HCT116 (cell line): Measurements from ENCODE around the gene RAVER2. TPM values are rescaled to one million over a fixed set of nuclear protein-coding genes. Genes with fewer than 3 reads are reported as not detected.
A peak's percentile ranks its signal among the peaks of the same experiment; 100 is the strongest.

Experiments used
- ATAC-seq: fragments of 200-7000 bp; cut with Tn5 transposase; 2 replicates; pipeline ENCODE4 v1.9.1; 2020; ENCODE audit warnings: mild to moderate bottlenecking, moderate library complexity
- BruUV-seq: library from RNA; stranded (reverse); fragments of 400-500 nt; replicated peaks from 2 replicates; lab custom pipeline; 2021; lab: Mats Ljungman, UMichigan
- CTCF ChIA-PET: fragments of 300-600 bp; sonication (Branson Sonifier 250); formaldehyde crosslinking; loops from one replicate; lab custom pipeline; 2021; ENCODE audit warnings: antibody characterized with exemption; lab: Charles Lee
- POLR2A ChIA-PET: fragments of 300-600, 350-600 bp; sonication (Branson Sonifier 250); formaldehyde crosslinking; loops from one replicate; lab custom pipeline; 2021; ENCODE audit warnings: antibody characterized with exemption; lab: Charles Lee
- RAD21 ChIA-PET, 2 experiments: fragments of 300-600 bp; sonication (Branson Sonifier 250); formaldehyde crosslinking; loops; one replicate each; lab custom pipeline; 2023; ENCODE audit warnings: low total read pairs in 2 of 2; ENCODE audit not compliant: uncharacterized antibody in 2 of 2, unreplicated experiment in 2 of 2, low non-redundant PET in 1 of 2; lab: Charles Lee
- DNase-seq: peaks from one replicate; pipeline ENCODE4 v3.0.0-alpha.2; 2010; ENCODE audit warnings: low read depth, low spot score
- H2AFZ ChIP-seq: fragments of 200-600 bp; shearing (Covaris generic), sonication (generic); 2 replicates; pipeline ENCODE4 v1.6.1; 2017; ENCODE audit warnings: low read depth, mixed run types, mixed read lengths, antibody characterized with exemption, low read length; ENCODE audit not compliant: poor library complexity, severe bottlenecking
- H3K27ac ChIP-seq: 2 replicates; pipeline ENCODE4 v1.5.1; 2012; ENCODE audit warnings: low read depth, low read length
- H3K27me3 ChIP-seq: fragments of 200-600 bp; sonication (generic); 2 replicates; pipeline ENCODE4 v1.6.1; 2016; ENCODE audit warnings: mixed run types, low read length, mixed read lengths; ENCODE audit not compliant: insufficient read depth
- H3K36me3 ChIP-seq, 2 experiments: fragments of 200-500 bp in 1 of 2; fragments of 200-600 bp in 1 of 2; sonication (Bioruptor generic) in 1 of 2; sonication (generic) in 1 of 2; 2 replicates each; pipeline versions ENCODE4 v1.5.1 to v1.6.1; 2014 to 2016; ENCODE audit warnings: low read length in 2 of 2, inconsistent platforms in 1 of 2, mixed read lengths in 1 of 2, mixed run types in 1 of 2; ENCODE audit not compliant: insufficient read depth in 2 of 2, control insufficient read depth in 1 of 2
- H3K4me1 ChIP-seq, 2 experiments: fragments of 200-600 bp in 1 of 2; sonication (generic) in 1 of 2; 2 replicates each; pipeline versions ENCODE4 v1.5.1 to v1.6.1; 2012 to 2017; ENCODE audit warnings: low read length in 2 of 2, inconsistent platforms in 1 of 2, mild to moderate bottlenecking in 1 of 2, mixed read lengths in 1 of 2, mixed run types in 1 of 2, moderate library complexity in 1 of 2; ENCODE audit not compliant: insufficient read depth in 2 of 2, control insufficient read depth in 1 of 2
- H3K4me2 ChIP-seq: fragments of 200-600 bp; sonication (generic); 2 replicates; pipeline ENCODE4 v1.6.1; 2017; ENCODE audit warnings: mixed run types, low read length, mixed read lengths
- H3K4me3 ChIP-seq, 2 experiments: fragments of 200-600 bp in 1 of 2; sonication (generic) in 1 of 2; replicated peaks in 1 of 2; 2 replicates each; pipeline ENCODE4 v1.5.1; 2011 to 2016; ENCODE audit warnings: low read length in 2 of 2, control low read depth in 1 of 2, low read depth in 1 of 2, mild to moderate bottlenecking in 1 of 2, mixed read lengths in 1 of 2, mixed run types in 1 of 2
- H3K79me2 ChIP-seq: fragments of 200-600 bp; sonication (generic); 2 replicates; pipeline ENCODE4 v1.6.1; 2017; ENCODE audit warnings: mild to moderate bottlenecking, mixed run types, low read length, moderate library complexity, mixed read lengths; ENCODE audit not compliant: insufficient read depth
- H3K9ac ChIP-seq: fragments of 200-600 bp; sonication (generic); 2 replicates; pipeline ENCODE4 v1.6.1; 2016; ENCODE audit warnings: low read length, mixed read lengths
- H3K9me2 ChIP-seq: fragments of 200-600 bp; sonication (generic), shearing (Covaris generic); 2 replicates; pipeline ENCODE4 v1.6.1; 2017; ENCODE audit warnings: mixed run types, mild to moderate bottlenecking, moderate library complexity; ENCODE audit not compliant: insufficient read depth
- H3K9me3 ChIP-seq, 2 experiments: fragments of 200-500 bp in 1 of 2; fragments of 200-600 bp in 1 of 2; sonication (Bioruptor generic) in 1 of 2; sonication (generic) in 1 of 2; 2 replicates each; pipeline ENCODE4 v1.6.1; 2014 to 2017; ENCODE audit warnings: low read length in 2 of 2, mixed read lengths in 2 of 2, inconsistent platforms in 1 of 2, low read depth in 1 of 2, mild to moderate bottlenecking in 1 of 2, mixed run types in 1 of 2, moderate library complexity in 1 of 2; ENCODE audit not compliant: control insufficient read depth in 1 of 2, insufficient read depth in 1 of 2
- H4K20me1 ChIP-seq: fragments of 200-600 bp; sonication (generic), shearing (Covaris generic); 2 replicates; pipeline ENCODE4 v1.6.1; 2017; ENCODE audit warnings: mixed run types, mild to moderate bottlenecking, moderate library complexity; ENCODE audit not compliant: insufficient read depth
- CBX3 ChIP-seq: IDR thresholded peaks from 2 replicates; pipeline ENCODE4 v1.6.1; 2012; ENCODE audit warnings: low read depth
- CEBPB ChIP-seq: IDR thresholded peaks from 2 replicates; pipeline ENCODE4 v1.6.1; 2012; ENCODE audit warnings: low read depth
- EGR1 ChIP-seq: IDR thresholded peaks from 2 replicates; pipeline ENCODE4 v1.6.1; 2012; ENCODE audit warnings: low read depth
- ELF1 ChIP-seq: IDR thresholded peaks from 2 replicates; pipeline ENCODE4 v1.6.1; 2012; ENCODE audit warnings: low read depth, borderline replicate concordance
- EZH2phosphoT487 ChIP-seq: fragments of 200-600 bp; IDR thresholded peaks from 2 replicates; pipeline ENCODE4 v1.6.1; 2018; ENCODE audit warnings: antibody characterized with exemption, borderline replicate concordance
- FOSL1 ChIP-seq: IDR thresholded peaks from 2 replicates; pipeline ENCODE4 v1.6.1; 2012; ENCODE audit warnings: low read depth
- JUND ChIP-seq: IDR thresholded peaks from 2 replicates; pipeline ENCODE4 v1.6.1; 2012
- RAD21 ChIP-seq: IDR thresholded peaks from 2 replicates; pipeline ENCODE4 v1.6.1; 2012; ENCODE audit warnings: low read depth, mild to moderate bottlenecking
- SIN3A ChIP-seq: IDR thresholded peaks from 2 replicates; pipeline ENCODE4 v1.6.1; 2012; ENCODE audit warnings: low read depth
- SP1 ChIP-seq: IDR thresholded peaks from 2 replicates; pipeline ENCODE4 v1.6.1; 2012; ENCODE audit warnings: low read depth
- SRF ChIP-seq: IDR thresholded peaks from 2 replicates; pipeline ENCODE4 v1.6.1; 2012; ENCODE audit warnings: low read depth
- TCF7L2 ChIP-seq: IDR thresholded peaks from 2 replicates; pipeline ENCODE4 v1.7.0; 2011; ENCODE audit warnings: borderline replicate concordance, inconsistent platforms; ENCODE audit not compliant: insufficient read depth, insufficient read length; ENCODE audit errors: extremely low read depth
- YY1 ChIP-seq: IDR thresholded peaks from 2 replicates; pipeline ENCODE4 v1.6.1; 2011; ENCODE audit warnings: low read length, low read depth, moderate library complexity, mild to moderate bottlenecking; ENCODE audit not compliant: insufficient replicate concordance; ENCODE audit errors: extremely low read depth
- ZFX ChIP-seq: fragments of 450-650 bp; IDR thresholded peaks from 2 replicates; pipeline ENCODE4 v1.6.1; 2017
- ZNF274 ChIP-seq: fragments of 200-500 bp; sonication (Bioruptor generic); IDR thresholded peaks from 2 replicates; pipeline ENCODE4 v1.6.1; 2014; ENCODE audit warnings: mild to moderate bottlenecking, low read depth, low read length, inconsistent platforms
- intact Hi-C: fragments of 100-400 bp; cut with micrococcal nuclease; formaldehyde crosslinking; loops from 2 replicates; pipeline ENCODE4 v1.10.0; 2022
- total RNA-seq: library from RNA; stranded (reverse); gene quantifications from one replicate; pipeline ENCODE4 v1.2.1, GENCODE V29; 2021; ENCODE audit not compliant: unreplicated experiment
- TF ChIP-seq, protein P1 (sequence below): IDR thresholded peaks from 2 replicates; pipeline ENCODE4 v1.6.1; 2012
- TF ChIP-seq, protein P2 (sequence below): IDR thresholded peaks from 2 replicates; pipeline ENCODE4 v1.6.1; 2012; ENCODE audit warnings: low read depth
- TF ChIP-seq, protein P3 (sequence below), 3 experiments: fragments of 200-600 bp in 1 of 3; sonication (generic) in 1 of 3; IDR thresholded peaks in 2 of 3; conservative IDR thresholded peaks in 1 of 3; 2 replicates each; pipeline ENCODE4 v1.5.1; 2012 to 2017; ENCODE audit warnings: low read depth in 2 of 3, low read length in 2 of 3, antibody characterized with exemption in 1 of 3, borderline replicate concordance in 1 of 3, control low read depth in 1 of 3, mild to moderate bottlenecking in 1 of 3, mixed read lengths in 1 of 3, mixed run types in 1 of 3, moderate library complexity in 1 of 3; ENCODE audit not compliant: insufficient read depth in 1 of 3
- TF ChIP-seq, protein P4 (sequence below): IDR thresholded peaks from 2 replicates; pipeline ENCODE4 v1.6.1; 2012

The RAVER2 gene
- total RNA-seq, 1 experiment from 2014 or later, result 23.2 TPM

DNA sequence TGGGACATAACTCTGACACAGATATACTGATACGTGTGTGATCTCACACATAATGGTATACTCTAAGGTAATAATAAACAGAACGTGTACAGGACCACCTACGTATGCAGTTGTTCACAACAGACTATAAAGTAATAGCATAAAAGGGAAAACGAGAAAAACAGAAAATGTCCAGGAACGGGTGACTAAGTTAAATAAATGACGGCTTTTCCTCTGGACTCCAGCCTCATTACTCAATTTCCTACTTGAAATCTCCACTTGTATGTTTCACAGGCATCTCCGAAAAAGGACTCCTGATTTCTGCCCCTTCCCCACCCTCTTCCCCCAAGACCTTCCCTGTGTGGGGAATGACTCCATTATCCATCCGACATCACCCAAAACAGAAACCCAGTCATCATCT is 126.4 kb downstream of the RAVER2 start:
- no peak for TF ChIP-seq FOSL1
- TF ChIP-seq CBX3, result no peak
- no peak for TF ChIP-seq ZFX
- no peak for TF ChIP-seq EZH2phosphoT487
- no peak for TF ChIP-seq JUND
- no peak for TF ChIP-seq SP1
- TF ChIP-seq RAD21, result no peak
- no peak for TF ChIP-seq YY1
- TF ChIP-seq, protein P1, sequence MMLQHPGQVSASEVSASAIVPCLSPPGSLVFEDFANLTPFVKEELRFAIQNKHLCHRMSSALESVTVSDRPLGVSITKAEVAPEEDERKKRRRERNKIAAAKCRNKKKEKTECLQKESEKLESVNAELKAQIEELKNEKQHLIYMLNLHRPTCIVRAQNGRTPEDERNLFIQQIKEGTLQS, result no peak
- TF ChIP-seq ZNF274, result no peak
- TF ChIP-seq EGR1, result no peak
- TF ChIP-seq, protein P2, sequence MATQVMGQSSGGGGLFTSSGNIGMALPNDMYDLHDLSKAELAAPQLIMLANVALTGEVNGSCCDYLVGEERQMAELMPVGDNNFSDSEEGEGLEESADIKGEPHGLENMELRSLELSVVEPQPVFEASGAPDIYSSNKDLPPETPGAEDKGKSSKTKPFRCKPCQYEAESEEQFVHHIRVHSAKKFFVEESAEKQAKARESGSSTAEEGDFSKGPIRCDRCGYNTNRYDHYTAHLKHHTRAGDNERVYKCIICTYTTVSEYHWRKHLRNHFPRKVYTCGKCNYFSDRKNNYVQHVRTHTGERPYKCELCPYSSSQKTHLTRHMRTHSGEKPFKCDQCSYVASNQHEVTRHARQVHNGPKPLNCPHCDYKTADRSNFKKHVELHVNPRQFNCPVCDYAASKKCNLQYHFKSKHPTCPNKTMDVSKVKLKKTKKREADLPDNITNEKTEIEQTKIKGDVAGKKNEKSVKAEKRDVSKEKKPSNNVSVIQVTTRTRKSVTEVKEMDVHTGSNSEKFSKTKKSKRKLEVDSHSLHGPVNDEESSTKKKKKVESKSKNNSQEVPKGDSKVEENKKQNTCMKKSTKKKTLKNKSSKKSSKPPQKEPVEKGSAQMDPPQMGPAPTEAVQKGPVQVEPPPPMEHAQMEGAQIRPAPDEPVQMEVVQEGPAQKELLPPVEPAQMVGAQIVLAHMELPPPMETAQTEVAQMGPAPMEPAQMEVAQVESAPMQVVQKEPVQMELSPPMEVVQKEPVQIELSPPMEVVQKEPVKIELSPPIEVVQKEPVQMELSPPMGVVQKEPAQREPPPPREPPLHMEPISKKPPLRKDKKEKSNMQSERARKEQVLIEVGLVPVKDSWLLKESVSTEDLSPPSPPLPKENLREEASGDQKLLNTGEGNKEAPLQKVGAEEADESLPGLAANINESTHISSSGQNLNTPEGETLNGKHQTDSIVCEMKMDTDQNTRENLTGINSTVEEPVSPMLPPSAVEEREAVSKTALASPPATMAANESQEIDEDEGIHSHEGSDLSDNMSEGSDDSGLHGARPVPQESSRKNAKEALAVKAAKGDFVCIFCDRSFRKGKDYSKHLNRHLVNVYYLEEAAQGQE, result no peak
- no peak for TF ChIP-seq ELF1
- TF ChIP-seq SIN3A, result no peak
- no peak for TF ChIP-seq SRF
- no peak for TF ChIP-seq TCF7L2
- no peak for TF ChIP-seq CEBPB
- TF ChIP-seq, protein P3, sequence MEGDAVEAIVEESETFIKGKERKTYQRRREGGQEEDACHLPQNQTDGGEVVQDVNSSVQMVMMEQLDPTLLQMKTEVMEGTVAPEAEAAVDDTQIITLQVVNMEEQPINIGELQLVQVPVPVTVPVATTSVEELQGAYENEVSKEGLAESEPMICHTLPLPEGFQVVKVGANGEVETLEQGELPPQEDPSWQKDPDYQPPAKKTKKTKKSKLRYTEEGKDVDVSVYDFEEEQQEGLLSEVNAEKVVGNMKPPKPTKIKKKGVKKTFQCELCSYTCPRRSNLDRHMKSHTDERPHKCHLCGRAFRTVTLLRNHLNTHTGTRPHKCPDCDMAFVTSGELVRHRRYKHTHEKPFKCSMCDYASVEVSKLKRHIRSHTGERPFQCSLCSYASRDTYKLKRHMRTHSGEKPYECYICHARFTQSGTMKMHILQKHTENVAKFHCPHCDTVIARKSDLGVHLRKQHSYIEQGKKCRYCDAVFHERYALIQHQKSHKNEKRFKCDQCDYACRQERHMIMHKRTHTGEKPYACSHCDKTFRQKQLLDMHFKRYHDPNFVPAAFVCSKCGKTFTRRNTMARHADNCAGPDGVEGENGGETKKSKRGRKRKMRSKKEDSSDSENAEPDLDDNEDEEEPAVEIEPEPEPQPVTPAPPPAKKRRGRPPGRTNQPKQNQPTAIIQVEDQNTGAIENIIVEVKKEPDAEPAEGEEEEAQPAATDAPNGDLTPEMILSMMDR (IDR thresholded peaks at IDR 0.05 in 2 of 3, conservative IDR thresholded peaks at IDR 0.05 in 1 of 3; ENCODE audit: borderline replicate concordance in 1 of 3, insufficient read depth in 1 of 3, low read depth in 2 of 3, low read length in 2 of 3), result no peak
- TF ChIP-seq, protein P4, sequence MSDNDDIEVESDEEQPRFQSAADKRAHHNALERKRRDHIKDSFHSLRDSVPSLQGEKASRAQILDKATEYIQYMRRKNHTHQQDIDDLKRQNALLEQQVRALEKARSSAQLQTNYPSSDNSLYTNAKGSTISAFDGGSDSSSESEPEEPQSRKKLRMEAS, result no peak
- TF ChIP-seq, all 23 proteins: peak for 0
- Histone ChIP-seq H3K36me3 (no peaks in the 10 kb centered on the region), H3K4me2 (no peak overlapping the region), H3K9ac (no peak overlapping the region), H3K4me3 (no peak overlapping the region), H3K9me3 (no peaks in the 10 kb centered on the region), H3K79me2 (no peaks in the 10 kb centered on the region), H3K27ac (no peak overlapping the region), H3K4me1 (no peaks in the 10 kb centered on the region), H3K9me2 (no peaks in the 10 kb centered on the region), H2AFZ (no peak overlapping the region), H4K20me1 (no peaks in the 10 kb centered on the region), H3K27me3 (no peaks in the 10 kb centered on the region)
- POLR2A ChIA-PET, result no interaction called here
- intact Hi-C loops, result no loop called here
- ATAC-seq (no peak), DNase-seq (no peak)
- RAD21 ChIA-PET, result no interaction called here
- TSS peak; percentile 29 for BruUV-seq
- CTCF ChIA-PET, result no interaction called here
